ENCODE data around the gene CHST8. TPM values are rescaled to one million over a fixed set of nuclear protein-coding genes. Genes with fewer than 3 reads are reported as not detected.

Gene CHST8
- total and polyA plus RNA-seq, 4 donors, result 0.09 to 0.67 (median 0.24) TPM

DNA sequence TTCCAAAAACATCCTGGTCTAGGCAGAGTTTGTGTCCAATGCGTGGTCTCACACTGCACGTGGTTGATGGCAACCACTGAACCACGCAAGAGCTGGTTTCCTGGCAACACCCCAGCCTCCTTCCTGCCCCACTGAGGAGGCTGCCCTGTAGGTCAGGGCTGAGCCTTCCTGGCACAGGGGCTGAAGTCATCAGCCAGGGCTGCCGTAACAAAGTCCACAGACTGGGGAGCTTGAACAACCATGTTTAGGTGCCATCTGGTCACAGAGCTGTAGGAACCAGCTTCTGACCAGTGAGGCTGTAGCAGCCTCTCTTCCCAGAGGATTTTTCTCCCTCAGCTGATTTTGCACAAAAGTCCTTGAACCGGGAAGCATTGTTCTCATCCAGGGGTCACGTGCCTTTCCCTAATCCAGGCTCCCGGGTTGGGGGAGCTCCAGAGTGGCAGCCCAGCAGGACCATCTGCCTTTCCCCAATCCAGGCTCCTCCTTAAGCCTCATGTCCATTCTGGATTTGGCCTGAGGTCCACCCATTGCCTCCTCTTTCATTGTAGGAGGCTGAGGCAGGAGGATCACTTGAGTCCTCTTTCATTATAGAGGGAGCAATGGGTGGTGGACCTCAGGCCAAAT lies 53.9 kb downstream of the CHST8 start:
- no peak for DNase-seq
- TF ChIP-seq, protein P1, sequence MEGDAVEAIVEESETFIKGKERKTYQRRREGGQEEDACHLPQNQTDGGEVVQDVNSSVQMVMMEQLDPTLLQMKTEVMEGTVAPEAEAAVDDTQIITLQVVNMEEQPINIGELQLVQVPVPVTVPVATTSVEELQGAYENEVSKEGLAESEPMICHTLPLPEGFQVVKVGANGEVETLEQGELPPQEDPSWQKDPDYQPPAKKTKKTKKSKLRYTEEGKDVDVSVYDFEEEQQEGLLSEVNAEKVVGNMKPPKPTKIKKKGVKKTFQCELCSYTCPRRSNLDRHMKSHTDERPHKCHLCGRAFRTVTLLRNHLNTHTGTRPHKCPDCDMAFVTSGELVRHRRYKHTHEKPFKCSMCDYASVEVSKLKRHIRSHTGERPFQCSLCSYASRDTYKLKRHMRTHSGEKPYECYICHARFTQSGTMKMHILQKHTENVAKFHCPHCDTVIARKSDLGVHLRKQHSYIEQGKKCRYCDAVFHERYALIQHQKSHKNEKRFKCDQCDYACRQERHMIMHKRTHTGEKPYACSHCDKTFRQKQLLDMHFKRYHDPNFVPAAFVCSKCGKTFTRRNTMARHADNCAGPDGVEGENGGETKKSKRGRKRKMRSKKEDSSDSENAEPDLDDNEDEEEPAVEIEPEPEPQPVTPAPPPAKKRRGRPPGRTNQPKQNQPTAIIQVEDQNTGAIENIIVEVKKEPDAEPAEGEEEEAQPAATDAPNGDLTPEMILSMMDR (IDR thresholded peaks at IDR 0.05; ENCODE audit: control extremely low read depth, extremely low read depth), result no peak

DNA sequence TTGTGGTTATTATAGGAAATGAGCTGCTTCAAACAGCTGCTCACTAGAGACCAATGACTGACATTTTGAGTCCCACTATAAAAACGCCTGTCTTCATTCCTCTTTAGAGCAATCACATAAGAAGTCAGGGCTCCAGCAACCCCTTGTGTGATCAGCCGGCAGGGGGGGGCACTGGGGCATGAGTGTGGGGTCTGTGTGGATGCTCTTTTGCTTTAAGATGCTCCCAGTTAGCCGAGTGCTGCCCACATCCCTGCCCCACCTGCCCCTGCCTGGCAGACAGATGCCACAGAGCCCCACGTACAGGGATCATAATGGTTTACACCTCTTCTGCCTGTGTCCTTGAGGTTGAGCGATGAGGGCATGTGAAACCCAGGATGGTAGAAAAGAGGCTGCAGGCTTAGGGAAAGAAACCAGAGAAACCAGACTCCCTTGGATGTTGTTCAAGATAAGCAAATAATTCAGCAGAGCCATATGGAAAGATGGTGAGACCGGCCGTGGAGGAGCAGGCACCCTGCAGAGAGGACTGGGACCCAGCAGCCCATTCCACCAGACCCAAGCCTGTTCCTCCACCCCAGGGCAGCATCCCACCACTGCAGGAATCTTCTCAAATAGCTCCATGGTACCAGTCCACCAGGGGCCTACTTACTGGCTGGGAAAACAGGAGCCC lies 55.4 kb downstream of the CHST8 start:
- Histone ChIP-seq H3K27me3 (ENCODE audit: control insufficient read depth in 3 of 3, insufficient read depth in 3 of 3, low read length in 2 of 3) (peaks cover 0 to 4% (median 0%) of the 10 kb centered on the region in 3 donors), H3K9me3 (ENCODE audit: control insufficient read depth in 4 of 4, insufficient read depth in 3 of 4, low read length in 3 of 4) (no peaks in the 10 kb centered on the region), H3K4me3 (no peak overlapping the region), H3K9ac (ENCODE audit: insufficient read depth in 1 of 2, low read length in 2 of 2) (no peak overlapping the region), H3K36me3 (ENCODE audit: control insufficient read depth in 4 of 4, insufficient read depth in 4 of 4, low read length in 4 of 4) (no peaks in the 10 kb centered on the region), H3K27ac (ENCODE audit: low read depth in 1 of 2, low read length in 1 of 2) (no peak overlapping the region), H3K4me1 (ENCODE audit: control insufficient read depth in 5 of 5, insufficient read depth in 5 of 5, low read length in 5 of 5) (no peaks in the 10 kb centered on the region)
- DNase-seq (no peak), ATAC-seq (ENCODE audit: insufficient read depth, low FRiP score) (no peak)
- TF ChIP-seq, protein P1 (IDR thresholded peaks at IDR 0.05; ENCODE audit: control extremely low read depth, extremely low read depth), result no peak
- 67 to 72% methylated on average over 7 of the region's 7 CpGs for WGBS, 2 donors

More for the DNA sequence above, 53.9 kb downstream of the CHST8 start:
- Histone ChIP-seq H3K4me1 (ENCODE audit: control insufficient read depth in 5 of 5, insufficient read depth in 5 of 5, low read length in 5 of 5) (no peaks in the 10 kb centered on the region), H3K27me3 (ENCODE audit: control insufficient read depth in 3 of 3, insufficient read depth in 3 of 3, low read length in 2 of 3) (peaks cover 0 to 4% (median 4%) of the 10 kb centered on the region in 3 donors), H3K36me3 (ENCODE audit: control insufficient read depth in 4 of 4, insufficient read depth in 4 of 4, low read length in 4 of 4) (no peaks in the 10 kb centered on the region), H3K27ac (ENCODE audit: low read depth in 1 of 2, low read length in 1 of 2) (no peak overlapping the region), H3K9me3 (ENCODE audit: control insufficient read depth in 4 of 4, insufficient read depth in 3 of 4, low read length in 3 of 4) (no peaks in the 10 kb centered on the region), H3K9ac (ENCODE audit: insufficient read depth in 1 of 2, low read length in 2 of 2) (no peak overlapping the region), H3K4me3 (no peak overlapping the region)
- ATAC-seq (ENCODE audit: insufficient read depth, low FRiP score), result no peak
- WGBS, 2 donors, result 52 to 54% methylated on average over 7 of the region's 7 CpGs

DNA sequence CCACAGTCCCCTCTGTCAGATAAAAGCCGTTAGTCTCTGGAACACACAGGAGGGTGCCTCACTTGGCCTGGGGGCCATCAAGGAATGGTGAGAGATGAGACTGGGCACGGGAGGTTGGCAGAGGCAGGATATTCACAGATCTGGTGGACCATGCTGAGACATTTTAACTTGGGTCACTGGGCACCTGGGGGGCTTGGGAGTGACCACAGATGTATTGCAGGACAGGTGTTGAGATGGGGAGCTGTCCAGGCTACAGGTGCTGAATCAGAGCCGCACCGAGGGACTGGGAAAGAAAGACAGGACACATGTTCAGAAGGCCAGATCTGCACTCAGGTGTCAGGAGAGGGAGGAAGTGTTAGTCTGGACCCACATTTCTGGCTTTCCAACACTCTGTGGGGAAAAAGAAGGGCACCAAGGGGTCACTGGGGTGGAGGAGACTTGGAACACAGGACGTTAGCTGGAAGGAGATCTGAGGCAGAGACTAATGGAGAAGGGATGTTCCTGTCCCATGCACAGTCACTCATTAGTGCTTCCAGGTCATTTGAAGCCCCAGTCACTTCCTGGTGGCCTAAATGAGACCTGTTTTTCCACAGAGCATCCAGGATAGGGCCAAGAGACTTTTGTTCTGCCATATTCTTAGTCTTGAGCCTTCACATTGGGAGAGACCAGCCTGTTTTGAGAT lies 56.1 kb downstream of the CHST8 start:
- H3K27ac ChIP-seq (ENCODE audit: low read depth in 1 of 2, low read length in 1 of 2), result no peak overlapping the region
- WGBS, 2 donors, result 53 to 58% methylated on average over 5 of the region's 5 CpGs
- peaks cover 0 to 4% (median 0%) of the 10 kb centered on the region in 3 donors for H3K27me3 ChIP-seq (ENCODE audit: control insufficient read depth in 3 of 3, insufficient read depth in 3 of 3, low read length in 2 of 3)
- ATAC-seq (ENCODE audit: insufficient read depth, low FRiP score) (no peak), DNase-seq (no peak)
- no peak overlapping the region for H3K4me3 ChIP-seq
- H3K36me3 ChIP-seq (ENCODE audit: control insufficient read depth in 4 of 4, insufficient read depth in 4 of 4, low read length in 4 of 4), result no peaks in the 10 kb centered on the region
- H3K9me3 ChIP-seq (ENCODE audit: control insufficient read depth in 4 of 4, insufficient read depth in 3 of 4, low read length in 3 of 4), result no peaks in the 10 kb centered on the region
- H3K9ac ChIP-seq (ENCODE audit: insufficient read depth in 1 of 2, low read length in 2 of 2), result no peak overlapping the region
- H3K4me1 ChIP-seq (ENCODE audit: control insufficient read depth in 5 of 5, insufficient read depth in 5 of 5, low read length in 5 of 5), result no peaks in the 10 kb centered on the region
- TF ChIP-seq, protein P1 (IDR thresholded peaks at IDR 0.05; ENCODE audit: control extremely low read depth, extremely low read depth), result no peak

Measured in lung (tissue), 12 donors.